Mammary epithelial cell (primary cell): ENCODE data around the gene FAF1.

Experiments
- CTCF ChIP-seq, 2 donors: IDR thresholded peaks in 1 of 2; conservative IDR thresholded peaks in 1 of 2; 2 replicates each; pipeline ENCODE4 v1.5.1; 2011 to 2012; ENCODE audit warnings: inconsistent platforms in 2 of 2, low read length in 2 of 2, mild to moderate bottlenecking in 2 of 2, control low read depth in 1 of 2, low read depth in 1 of 2; ENCODE audit not compliant: insufficient read depth in 1 of 2; ENCODE audit errors: extremely low read depth in 1 of 2
- EZH2 ChIP-seq: IDR thresholded peaks from 2 replicates; pipeline ENCODE4 v1.6.1; 2012; ENCODE audit warnings: low read length, inconsistent platforms, borderline replicate concordance

- TF ChIP-seq CTCF (conservative IDR thresholded peaks at IDR 0.05 in 1 of 2, IDR thresholded peaks at IDR 0.05 in 1 of 2; ENCODE audit: extremely low read depth in 1 of 2, insufficient read depth in 1 of 2, low read depth in 1 of 2, low read length in 2 of 2) = no peak
- TF ChIP-seq EZH2 = no peak
Measured at GRCh38 chr1:50976111-50976889, 16.2 kb upstream of the FAF1 start.
